GM21423 (cell line): ENCODE measurements around the gene SRGAP2B.
"Not testable (repeated sequence)": the region's sequence is repeated elsewhere in the genome, so short reads cannot be mapped to it uniquely, and the experiment has no call there.

ENCODE experiments used
- ATAC-seq: cut with Tn5 transposase; IDR thresholded peaks from one replicate; pipeline ENCODE4 v1.9.1; 2021; ENCODE audit warnings: mild to moderate bottlenecking, moderate library complexity; ENCODE audit not compliant: unreplicated experiment

The SRGAP2B gene

GRCh38 chr1:145047553-145047952, 47.6 kb downstream of the SRGAP2B start:
- ATAC-seq, result peak; percentile 55

GRCh38 chr1:145045571-145046273, 49.4 kb downstream of the SRGAP2B start:
- ATAC-seq, result not testable (repeated sequence)

DNA sequence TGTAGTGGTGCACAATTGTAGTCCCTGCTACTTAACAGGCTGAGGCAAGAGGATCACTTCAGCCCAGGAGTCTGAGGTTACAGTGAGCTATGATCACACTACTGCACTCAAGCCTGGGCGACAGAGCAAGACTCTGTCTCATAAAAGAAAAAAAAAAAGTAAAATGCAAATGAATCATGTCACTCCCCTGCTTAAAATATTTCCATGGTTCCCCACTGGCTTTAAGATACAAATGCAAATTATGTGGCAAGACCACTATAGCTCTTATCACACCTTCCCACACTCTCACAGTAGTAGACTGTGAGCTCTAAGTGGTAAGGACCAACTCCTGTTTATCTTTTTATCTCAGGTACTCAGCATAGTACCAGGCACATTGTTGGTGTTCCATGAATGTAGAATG, 53.6 kb downstream of the SRGAP2B start:
- peak; percentile 82 for ATAC-seq

GRCh38 chr1:145036019-145036418, 59.1 kb downstream of the SRGAP2B start:
- ATAC-seq, result not testable (repeated sequence)

- not testable (repeated sequence) for ATAC-seq
These were observed 61.6 kb downstream of the SRGAP2B start for GRCh38 chr1:145033523-145033922.

- ATAC-seq, result not testable (repeated sequence)
These were observed 67.9 kb downstream of the SRGAP2B start for GRCh38 chr1:145027251-145027650.

GRCh38 chr1:145025286-145025685, 69.8 kb downstream of the SRGAP2B start:
- not testable (repeated sequence) for ATAC-seq

DNA sequence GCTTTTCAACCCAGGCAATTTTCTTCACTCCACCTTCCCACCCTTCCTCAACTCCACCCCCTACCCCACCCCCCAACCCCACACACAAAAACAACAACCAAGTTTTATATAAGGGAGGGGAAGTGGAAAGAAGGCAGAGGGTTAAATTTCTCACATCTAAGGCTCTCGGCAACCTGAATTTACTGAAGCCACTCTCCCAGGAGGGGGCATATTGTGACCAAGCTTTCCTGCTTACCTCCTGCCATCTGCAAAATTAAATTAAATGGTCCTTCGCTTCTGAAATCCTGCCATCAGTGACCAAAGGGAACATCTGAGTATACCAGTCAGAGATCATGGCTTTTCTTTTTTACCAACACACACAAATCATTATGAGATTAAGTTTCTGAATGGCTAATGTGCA, 72.9 kb downstream of the SRGAP2B start:
- ATAC-seq, result not testable (repeated sequence)

DNA sequence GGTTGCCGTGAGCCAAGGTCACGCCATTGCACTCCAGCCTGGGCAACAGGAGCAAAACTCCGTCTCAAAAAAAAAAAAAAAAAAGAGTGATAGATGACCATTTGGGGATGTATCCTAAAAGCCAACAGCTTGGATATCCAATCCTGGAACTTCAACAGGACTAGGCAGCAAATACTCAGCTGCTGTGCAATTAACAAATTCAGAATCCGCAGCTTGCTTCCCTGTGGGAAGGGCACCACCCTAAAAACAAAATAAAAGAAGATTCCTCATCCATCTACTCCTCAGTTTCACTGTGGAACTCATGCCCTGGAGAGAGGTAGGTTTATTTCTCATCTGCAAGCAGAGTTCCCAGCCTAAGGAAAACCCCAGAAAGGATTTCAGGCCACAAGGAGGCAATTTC, 73.4 kb downstream of the SRGAP2B start:
- ATAC-seq, result not testable (repeated sequence)

DNA sequence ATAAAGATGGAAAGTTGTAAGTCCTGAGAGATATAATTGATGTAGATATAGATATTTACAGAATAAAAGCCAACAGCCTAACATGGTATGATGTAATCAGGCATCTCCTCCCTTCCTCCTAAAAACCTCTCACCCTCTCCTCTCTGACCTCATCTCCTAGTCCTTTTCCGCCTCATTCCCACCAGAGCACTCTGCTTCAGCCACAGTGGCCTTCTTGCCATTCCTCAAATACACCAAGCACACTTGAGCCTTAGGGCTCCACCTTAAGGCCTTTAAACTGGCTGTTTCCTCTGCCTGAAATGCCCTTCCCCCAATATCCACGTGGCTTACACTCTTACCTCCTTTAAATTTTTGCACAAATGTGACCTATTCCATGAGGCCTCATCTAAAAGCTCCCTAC, 75.4 kb downstream of the SRGAP2B start:
- ATAC-seq, result not testable (repeated sequence)

DNA sequence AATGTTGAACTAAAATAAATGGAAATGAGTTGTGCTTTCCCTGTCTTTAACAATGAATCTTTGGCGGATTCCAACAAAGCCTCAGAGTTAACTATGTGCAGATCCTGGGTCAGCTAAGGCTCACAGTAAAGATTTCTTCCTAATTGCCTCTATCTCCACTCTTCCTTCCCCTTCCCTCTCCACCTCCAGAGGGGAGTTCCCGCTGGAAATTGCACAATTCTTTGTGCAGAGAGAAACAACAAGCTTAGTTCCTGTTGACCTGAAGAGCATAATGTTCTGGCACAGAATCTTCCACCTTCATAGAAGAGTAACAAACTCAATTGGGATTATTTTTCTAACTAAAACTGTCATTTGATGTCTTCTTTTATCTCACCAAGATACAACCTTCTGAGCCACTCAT, 77.4 kb downstream of the SRGAP2B start:
- not testable (repeated sequence) for ATAC-seq

DNA sequence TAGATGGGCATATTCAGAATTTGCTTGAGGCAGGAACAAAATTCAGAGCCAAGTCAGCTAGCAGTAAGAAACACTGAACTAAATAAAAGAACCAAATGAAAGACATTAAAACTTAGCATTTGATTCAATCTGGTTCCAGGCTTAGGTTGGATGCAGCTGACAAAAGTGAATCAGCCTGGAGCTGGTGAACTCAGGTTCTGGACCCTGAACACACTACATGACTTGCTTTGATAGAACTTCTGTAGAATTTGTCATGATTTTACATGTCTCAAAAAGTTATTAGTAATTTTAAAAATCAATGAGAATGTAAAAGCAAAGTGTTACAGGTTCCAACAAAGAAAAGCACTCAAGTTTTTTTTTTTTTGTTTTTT, 78.7 kb downstream of the SRGAP2B start:
- ATAC-seq, result not testable (repeated sequence)

DNA sequence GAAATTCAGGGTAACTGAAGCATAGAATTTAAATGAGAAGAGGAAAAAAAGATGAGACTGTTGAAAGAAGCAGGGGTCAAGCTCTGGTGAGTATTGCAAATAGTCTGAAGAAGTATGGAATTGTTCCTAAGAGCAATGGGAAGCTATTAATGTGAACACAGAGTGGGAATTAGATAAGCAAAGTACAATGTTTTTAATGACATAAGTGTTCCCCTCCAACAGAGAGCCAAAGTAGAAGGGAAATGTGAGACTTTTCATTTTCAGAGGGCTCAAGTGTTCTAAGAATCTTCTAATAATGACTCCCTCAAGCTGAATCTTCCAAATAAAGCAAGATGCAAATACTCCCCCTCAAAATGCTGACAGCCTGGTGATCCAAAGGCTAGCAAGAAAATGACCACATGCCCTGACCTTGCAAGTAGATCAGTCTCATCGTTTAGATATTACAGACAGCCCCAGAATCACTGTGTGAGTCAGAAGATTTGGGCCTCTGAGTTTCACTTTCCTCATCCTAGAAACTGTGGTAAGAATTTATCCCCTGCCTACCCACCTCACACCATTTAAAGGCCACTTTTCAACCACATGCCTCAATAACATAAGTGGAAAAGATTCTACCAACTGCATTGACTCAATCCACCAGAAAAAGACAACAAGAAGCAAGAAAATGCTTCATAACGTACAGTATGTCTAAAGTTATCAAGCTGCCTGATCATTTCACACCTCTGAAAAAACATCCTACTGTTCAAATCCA, 79.2 kb downstream of the SRGAP2B start:
- ATAC-seq, result peak; percentile 64

GRCh38 chr1:145013353-145013752, 81.8 kb downstream of the SRGAP2B start:
- ATAC-seq, result not testable (repeated sequence)

DNA sequence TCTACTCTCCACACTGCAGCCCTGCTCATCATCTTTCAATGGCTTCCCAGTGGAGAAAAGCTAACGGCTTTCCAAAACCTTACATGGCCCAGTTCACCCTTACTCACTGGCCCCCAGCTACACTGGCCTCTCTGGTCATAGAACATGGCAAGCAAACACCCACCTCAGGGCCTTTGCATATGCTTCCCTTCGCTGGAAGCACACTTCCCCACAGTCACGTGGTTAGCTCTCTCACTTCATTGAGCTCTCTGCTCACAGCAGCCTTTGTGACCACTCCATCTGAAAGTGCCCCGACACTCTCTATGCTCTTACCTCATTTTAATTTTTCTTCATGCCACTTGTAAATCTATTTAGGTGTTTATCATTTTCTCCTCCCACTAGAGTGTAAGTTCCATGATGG, 83.3 kb downstream of the SRGAP2B start:
- ATAC-seq, result not testable (repeated sequence)

- ATAC-seq, result not testable (repeated sequence)
These were observed 84.5 kb downstream of the SRGAP2B start for GRCh38 chr1:145010580-145010979.

DNA sequence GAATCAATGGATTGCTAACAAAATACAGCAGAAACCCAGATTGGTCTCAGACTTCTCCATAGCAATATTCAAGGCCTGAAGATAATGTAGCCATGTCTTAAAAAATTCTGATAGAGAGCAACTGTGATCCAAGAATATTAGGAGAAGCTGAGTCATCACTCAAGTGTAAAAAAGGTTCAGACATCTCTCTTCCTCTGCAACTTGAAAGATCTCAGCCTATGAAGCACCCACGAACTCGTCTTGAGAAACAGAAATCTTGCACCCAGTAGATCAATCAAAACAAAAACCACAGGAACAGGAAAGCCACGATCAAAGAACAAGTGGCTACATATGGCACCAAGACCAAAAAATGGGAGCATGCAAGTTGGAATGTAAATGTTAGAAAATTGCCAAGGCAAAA, 85.2 kb downstream of the SRGAP2B start:
- ATAC-seq, result not testable (repeated sequence)

GRCh38 chr1:145008388-145008787, 86.7 kb downstream of the SRGAP2B start:
- ATAC-seq, result peak; percentile 60

- not testable (repeated sequence) for ATAC-seq
These were observed 90.0 kb downstream of the SRGAP2B start for GRCh38 chr1:145005142-145005541.

DNA sequence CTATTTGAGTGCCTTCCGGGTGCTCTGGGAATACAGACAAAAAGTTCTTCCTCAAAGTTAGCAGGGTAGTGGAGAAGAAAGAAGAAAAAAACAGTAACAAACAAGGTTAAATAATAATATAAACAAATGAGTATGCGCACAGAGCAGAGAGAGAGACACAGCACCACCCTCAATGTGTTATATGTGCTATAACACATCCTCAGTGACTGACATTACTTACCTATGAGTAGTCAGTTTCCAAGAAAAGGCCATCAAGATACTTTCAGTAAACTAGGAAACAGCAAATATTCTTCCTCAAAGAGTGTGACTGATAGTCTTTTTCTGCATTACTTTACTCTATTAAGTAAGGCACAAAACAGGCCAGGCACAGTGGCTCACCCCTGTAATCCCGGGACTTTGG, 93.7 kb downstream of the SRGAP2B start:
- not testable (repeated sequence) for ATAC-seq

GRCh38 chr1:145000743-145001326, 94.3 kb downstream of the SRGAP2B start:
- not testable (repeated sequence) for ATAC-seq
